Skeletal muscle tissue (tissue), 4 donors: ENCODE measurements around the gene PDGFB. TPM values are rescaled to one million over a fixed set of nuclear protein-coding genes. Genes with fewer than 3 reads are reported as not detected.

Experiments used
- H3K27ac ChIP-seq: one replicate; pipeline ENCODE4 v1.7.0; 2013; ENCODE audit warnings: mild to moderate bottlenecking, low read depth, low read length, inconsistent platforms
- H3K27me3 ChIP-seq, 3 donors: one replicate each; pipeline ENCODE4 v1.7.0; 2013; ENCODE audit warnings: low read length in 3 of 3; ENCODE audit not compliant: control insufficient read depth in 3 of 3, insufficient read depth in 3 of 3
- H3K36me3 ChIP-seq, 3 donors: one replicate each; pipeline ENCODE4 v1.7.0; 2013; ENCODE audit warnings: low read length in 3 of 3; ENCODE audit not compliant: control insufficient read depth in 3 of 3, insufficient read depth in 3 of 3
- H3K4me1 ChIP-seq, 3 donors: one replicate each; pipeline ENCODE4 v1.7.0; 2013; ENCODE audit warnings: low read length in 3 of 3, mild to moderate bottlenecking in 3 of 3; ENCODE audit not compliant: control insufficient read depth in 3 of 3, insufficient read depth in 3 of 3
- H3K4me3 ChIP-seq, 3 donors: one replicate each; pipeline ENCODE4 v1.7.0; 2013; ENCODE audit warnings: low read length in 3 of 3
- H3K9ac ChIP-seq, 3 donors: one replicate each; pipeline ENCODE4 v1.7.0; 2013; ENCODE audit warnings: low read length in 3 of 3, mild to moderate bottlenecking in 3 of 3, moderate library complexity in 2 of 3, low read depth in 1 of 3
- H3K9me3 ChIP-seq, 3 donors: one replicate each; pipeline ENCODE4 v1.7.0; 2013; ENCODE audit warnings: low read length in 3 of 3; ENCODE audit not compliant: control insufficient read depth in 3 of 3
- total RNA-seq: library from RNA; depleted of rRNA; stranded (reverse); fragments of >200 nt; gene quantifications from one replicate; pipeline ENCODE4 v1.2.3, GENCODE V29; 2014
- donor health status: Osteomylitis.

PDGFB gene
- total RNA-seq, 1 donor from 2014 or later: 8.9 TPM

- Histone ChIP-seq H3K27ac (peak overlapping the region; percentile 84), H3K9ac (peak overlapping the region; percentile 38 to 57 (median 50))
Observed at GRCh38 chr22:39184586-39185577, 59.9 kb downstream of the PDGFB start.

GRCh38 chr22:39183991-39184585 is 60.7 kb downstream of the PDGFB start:
- H3K4me1 ChIP-seq: peaks cover 20 to 25% (median 22%) of the 10 kb centered on the region in 3 donors
- peak overlapping the region; percentile 84 for H3K27ac ChIP-seq
- H3K4me3 ChIP-seq: no peak overlapping the region
- H3K9ac ChIP-seq: peak overlapping the region in 1 of 3 donors; percentile 38
- no peaks in the 10 kb centered on the region for H3K36me3 ChIP-seq
- H3K9me3 ChIP-seq: peaks cover 0 to 6% (median 2%) of the 10 kb centered on the region in 3 donors
- H3K27me3 ChIP-seq: peaks cover 0 to 4% (median 4%) of the 10 kb centered on the region in 3 donors

More at GRCh38 chr22:39184586-39185577, 59.9 kb downstream of the PDGFB start:
- Histone ChIP-seq H3K9me3 (peaks cover 0 to 6% (median 2%) of the 10 kb centered on the region in 3 donors), H3K36me3 (no peaks in the 10 kb centered on the region), H3K4me3 (no peak overlapping the region), H3K27me3 (peaks cover 0 to 4% (median 4%) of the 10 kb centered on the region in 3 donors), H3K4me1 (peaks cover 15 to 19% (median 16%) of the 10 kb centered on the region in 3 donors)

- H3K36me3 ChIP-seq: no peaks in the 10 kb centered on the region
- no peak overlapping the region for H3K4me3 ChIP-seq
- H3K9me3 ChIP-seq: peaks cover 0 to 6% (median 2%) of the 10 kb centered on the region in 3 donors
- H3K4me1 ChIP-seq: peaks cover 24 to 34% (median 29%) of the 10 kb centered on the region in 3 donors
- H3K27ac ChIP-seq: no peak overlapping the region
- H3K27me3 ChIP-seq: peaks cover 0 to 4% (median 4%) of the 10 kb centered on the region in 3 donors
- H3K9ac ChIP-seq: no peak overlapping the region
Observed at GRCh38 chr22:39182478-39183030, 62.2 kb downstream of the PDGFB start.

GRCh38 chr22:39181778-39182177 is 63.0 kb downstream of the PDGFB start:
- Histone ChIP-seq H3K27ac (no peak overlapping the region), H3K9me3 (peaks cover 0 to 6% (median 2%) of the 10 kb centered on the region in 3 donors), H3K36me3 (no peaks in the 10 kb centered on the region), H3K27me3 (peaks cover 0 to 4% (median 4%) of the 10 kb centered on the region in 3 donors), H3K4me3 (no peak overlapping the region), H3K4me1 (peaks cover 30 to 40% (median 36%) of the 10 kb centered on the region in 3 donors), H3K9ac (no peak overlapping the region)

- peaks cover 34 to 44% (median 41%) of the 10 kb centered on the region in 3 donors for H3K4me1 ChIP-seq
- H3K27me3 ChIP-seq: peaks cover 0 to 4% (median 4%) of the 10 kb centered on the region in 3 donors
- no peak overlapping the region for H3K9ac ChIP-seq
- H3K4me3 ChIP-seq: no peak overlapping the region
- H3K9me3 ChIP-seq: peaks cover 0 to 6% (median 2%) of the 10 kb centered on the region in 3 donors
- no peak overlapping the region for H3K27ac ChIP-seq
- H3K36me3 ChIP-seq: no peaks in the 10 kb centered on the region
Observed at GRCh38 chr22:39181356-39181755, 63.4 kb downstream of the PDGFB start.

GRCh38 chr22:39179841-39180335 is 64.9 kb downstream of the PDGFB start:
- Histone ChIP-seq H3K36me3 (no peaks in the 10 kb centered on the region), H3K4me1 (peaks cover 43 to 53% (median 50%) of the 10 kb centered on the region in 3 donors), H3K9me3 (peaks cover 0 to 6% (median 2%) of the 10 kb centered on the region in 3 donors), H3K4me3 (no peak overlapping the region), H3K27ac (no peak overlapping the region), H3K27me3 (peaks cover 0 to 2% (median 2%) of the 10 kb centered on the region in 3 donors), H3K9ac (no peak overlapping the region)

- no peak overlapping the region for H3K27ac ChIP-seq
- peak overlapping the region in 1 of 3 donors; percentile 40 for H3K9ac ChIP-seq
- no peaks in the 10 kb centered on the region for H3K27me3 ChIP-seq
- peaks cover 43 to 53% (median 50%) of the 10 kb centered on the region in 3 donors for H3K4me1 ChIP-seq
- H3K4me3 ChIP-seq: no peak overlapping the region
- H3K9me3 ChIP-seq: peaks cover 0 to 6% (median 2%) of the 10 kb centered on the region in 3 donors
- H3K36me3 ChIP-seq: no peaks in the 10 kb centered on the region
Observed at GRCh38 chr22:39179401-39179827, 65.4 kb downstream of the PDGFB start.

GRCh38 chr22:39178206-39179111 is 66.3 kb downstream of the PDGFB start:
- no peak overlapping the region for H3K4me3 ChIP-seq
- H3K27me3 ChIP-seq: no peaks in the 10 kb centered on the region
- no peak overlapping the region for H3K9ac ChIP-seq
- no peaks in the 10 kb centered on the region for H3K36me3 ChIP-seq
- peaks cover 48 to 57% (median 54%) of the 10 kb centered on the region in 3 donors for H3K4me1 ChIP-seq
- H3K9me3 ChIP-seq: peaks cover 0 to 6% (median 2%) of the 10 kb centered on the region in 3 donors
- peak overlapping the region; percentile 85 for H3K27ac ChIP-seq

GRCh38 chr22:39177791-39178190 is 67.0 kb downstream of the PDGFB start:
- H3K4me3 ChIP-seq: no peak overlapping the region
- peaks cover 55 to 64% (median 61%) of the 10 kb centered on the region in 3 donors for H3K4me1 ChIP-seq
- peak overlapping the region in 1 of 3 donors; percentile 47 for H3K9ac ChIP-seq
- no peaks in the 10 kb centered on the region for H3K27me3 ChIP-seq
- peaks cover 0 to 6% (median 2%) of the 10 kb centered on the region in 3 donors for H3K9me3 ChIP-seq
- H3K36me3 ChIP-seq: no peaks in the 10 kb centered on the region
- peak overlapping the region; percentile 85 for H3K27ac ChIP-seq
